Activated CD4-positive, alpha-beta T cell treated with anti-CD3 and anti-CD28 coated beads for 1 hour (primary cell): Measurements from ENCODE around the gene GARIN3.
"Not testable (repeated sequence)": the region's sequence is repeated elsewhere in the genome, so short reads cannot be mapped to it uniquely, and the experiment has no call there.

Experiments
- DNase-seq: peaks from one replicate; pipeline ENCODE4 v3.0.0-alpha.2; 2020

GARIN3 gene

DNA sequence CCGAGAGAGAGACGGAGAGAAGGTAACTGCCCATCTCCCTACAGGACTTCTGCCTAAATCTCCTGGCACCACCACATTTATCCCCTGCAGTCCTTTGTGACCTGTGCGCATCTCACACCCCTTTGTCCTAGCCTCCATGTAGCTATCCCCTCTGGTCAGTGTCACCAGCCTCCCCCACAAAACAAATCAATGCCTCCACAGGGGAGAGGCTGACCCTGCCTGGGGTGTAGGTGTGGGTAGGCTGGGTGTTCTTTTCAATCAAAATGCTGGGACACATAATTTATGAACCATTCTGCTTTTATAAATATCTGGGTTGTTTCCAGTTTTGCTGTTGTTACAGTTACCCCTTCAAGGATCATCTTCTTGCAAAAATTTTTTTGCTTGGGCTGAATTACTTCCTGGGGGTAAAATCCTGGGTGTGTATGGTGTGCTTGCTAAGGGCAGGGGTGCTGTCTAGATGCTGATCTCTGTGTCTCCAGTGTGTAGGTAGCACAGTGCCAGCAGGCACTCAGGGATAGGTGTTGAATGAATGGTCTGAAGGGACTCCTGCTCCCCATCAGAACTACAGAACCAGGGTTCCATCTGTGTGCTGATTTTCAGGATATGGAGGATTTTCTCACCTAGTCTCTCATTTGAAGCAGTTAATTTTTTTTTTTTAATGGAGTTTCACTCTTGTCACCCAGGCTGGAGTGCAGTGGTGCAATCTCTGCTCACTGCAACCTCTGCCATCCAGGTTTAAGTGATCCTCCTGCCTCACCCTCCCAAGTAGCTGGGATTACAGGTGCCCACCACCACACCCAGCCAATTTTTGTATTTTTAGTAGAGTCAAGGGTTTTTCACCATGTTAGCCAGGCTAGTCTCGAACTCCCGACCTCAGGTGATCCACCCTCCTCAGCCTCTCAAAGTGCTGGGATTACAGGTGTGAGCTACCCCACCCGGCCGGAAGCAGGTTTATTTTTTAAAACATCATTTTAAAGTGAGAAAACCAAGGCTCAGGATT is at the start of gene GARIN3:
GARIN3 (minus strand) TSS at position 51 of the 1,000 bp plus-strand sequence. CDS start 96 bp downstream, outside the sequence.
- DNase-seq, result no peak

DNA sequence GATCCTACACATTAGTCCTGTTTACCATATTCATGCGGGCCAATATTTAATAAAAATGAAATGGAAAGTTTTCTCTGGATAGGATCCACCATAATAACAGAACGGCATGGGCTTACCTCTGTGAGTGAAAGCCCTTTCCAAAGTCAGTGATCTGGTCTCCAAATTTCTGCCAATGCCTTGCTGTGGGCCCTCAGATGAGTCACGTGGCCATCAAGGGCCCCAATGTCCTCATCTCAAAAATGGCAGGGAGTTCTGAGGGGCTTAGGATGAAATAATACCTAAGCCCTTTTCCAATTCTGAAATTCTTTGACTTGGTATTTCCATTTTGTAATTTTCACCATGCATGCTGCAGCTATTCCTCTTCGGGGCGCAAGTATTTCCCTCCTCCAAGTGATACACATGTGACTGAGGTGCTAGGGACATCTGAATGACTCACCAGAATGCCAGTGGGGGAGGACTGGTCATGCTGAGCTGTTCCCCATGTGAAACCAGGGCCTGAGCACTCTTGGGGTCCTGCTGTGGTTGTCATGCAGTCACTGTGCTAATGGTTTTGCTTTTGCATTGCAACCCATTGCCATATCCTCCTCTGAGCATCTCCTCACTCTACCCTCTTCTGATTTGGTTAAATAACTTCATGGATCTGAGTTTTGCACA is 49.6 kb upstream of the GARIN3 start:
- DNase-seq, result no peak

DNA sequence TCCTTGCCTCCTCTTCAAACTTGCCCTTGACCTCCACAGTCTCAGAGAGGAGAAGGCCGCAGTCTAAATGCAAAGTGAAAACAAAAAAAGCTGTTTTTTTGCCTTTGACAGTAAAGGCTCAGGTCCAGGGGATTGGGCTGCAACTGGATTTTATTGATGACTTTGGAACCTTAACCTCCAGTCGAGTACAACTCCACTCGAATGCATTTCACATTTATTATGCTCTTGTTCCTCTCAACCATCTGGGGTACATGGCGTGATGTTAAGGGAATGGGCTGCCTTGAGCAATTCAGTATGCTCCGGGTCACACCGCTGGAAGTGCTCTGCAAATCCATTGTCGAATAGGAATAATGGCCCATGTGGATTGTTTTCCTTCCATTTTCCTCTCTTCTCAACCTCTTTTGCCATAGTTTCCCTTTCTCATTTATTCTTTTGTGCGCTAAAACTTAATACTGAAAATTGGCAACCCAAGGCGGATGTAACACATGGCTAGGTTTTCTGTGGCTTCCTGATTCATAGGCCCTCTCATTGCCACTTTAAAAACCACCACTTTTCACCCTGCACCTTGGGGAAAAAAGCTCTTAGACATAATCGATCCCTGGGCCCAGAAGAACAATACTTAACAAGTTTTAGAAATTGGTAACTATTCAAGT is 48.9 kb upstream of the GARIN3 start:
- no peak for DNase-seq

DNA sequence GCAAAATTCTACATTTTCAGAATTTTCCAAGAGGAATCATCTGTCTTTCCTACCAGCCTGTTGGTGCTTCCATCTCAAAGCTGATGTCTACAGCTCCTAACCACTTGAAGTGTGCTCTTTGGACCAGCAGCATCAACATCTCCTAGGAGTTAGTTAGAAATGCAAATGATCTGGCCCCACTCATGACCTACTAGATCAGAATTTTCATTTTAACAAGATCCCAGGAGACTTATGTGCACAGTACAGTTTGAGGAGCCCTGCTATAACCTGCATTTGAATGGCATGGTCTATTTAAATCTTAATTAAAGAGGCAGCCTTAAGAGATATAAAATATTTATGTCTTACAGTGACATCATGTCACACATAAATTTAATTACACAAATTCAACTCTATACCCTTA is 48.4 kb upstream of the GARIN3 start:
- no peak for DNase-seq

DNA sequence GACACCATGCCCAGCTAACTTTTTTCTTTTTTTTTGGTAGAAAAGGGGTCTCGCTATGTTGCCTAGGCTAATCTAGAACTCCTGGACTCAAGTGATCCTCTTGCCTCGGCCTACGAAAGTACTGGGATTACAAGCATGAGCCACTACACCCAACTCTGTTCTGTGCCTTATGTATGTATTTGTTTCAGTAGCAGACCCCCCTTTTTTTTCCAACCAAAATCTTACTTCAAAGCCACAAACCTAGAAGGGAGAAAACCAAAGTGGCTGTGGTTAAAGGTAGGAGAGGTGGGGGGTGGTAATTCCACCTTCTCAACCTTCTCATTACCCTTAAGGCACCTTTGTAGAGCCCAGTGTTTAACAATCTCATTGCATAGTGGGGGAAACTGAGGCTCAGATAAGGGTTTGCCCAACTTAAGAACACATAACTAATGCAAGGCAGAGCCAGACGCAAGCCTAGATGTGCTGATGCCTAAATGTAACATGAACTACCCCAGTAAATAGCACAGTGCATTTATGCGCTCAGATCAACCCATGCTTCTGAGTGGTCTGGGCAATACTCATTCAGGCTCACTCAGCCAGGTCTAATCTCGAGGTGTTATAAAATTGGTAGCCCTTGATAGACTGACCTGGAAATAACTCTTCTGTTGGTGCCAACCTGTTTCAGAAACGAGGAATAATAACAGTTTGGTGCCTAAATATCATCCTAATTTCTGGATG is 47.6 kb upstream of the GARIN3 start:
- DNase-seq, result no peak

DNA sequence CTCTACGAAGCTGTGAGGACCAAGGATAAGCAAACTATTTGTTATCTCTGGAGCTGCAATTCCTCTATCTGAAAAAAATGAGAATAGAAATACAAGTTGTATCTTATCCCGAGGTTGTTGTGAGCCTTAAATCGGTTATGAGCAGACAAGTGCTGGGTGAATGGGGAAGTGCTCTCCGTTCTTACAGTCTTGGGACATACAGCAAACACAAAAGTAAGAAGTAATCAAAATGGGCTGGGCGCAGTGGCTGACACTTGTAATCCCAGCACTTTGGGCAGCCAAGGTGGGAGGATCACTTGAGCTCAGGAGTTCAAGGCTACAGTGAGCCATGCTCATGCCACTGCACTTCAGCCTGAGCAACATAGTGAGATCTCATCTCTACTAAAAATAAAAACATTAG is 46.2 kb upstream of the GARIN3 start:
- no peak for DNase-seq

DNA sequence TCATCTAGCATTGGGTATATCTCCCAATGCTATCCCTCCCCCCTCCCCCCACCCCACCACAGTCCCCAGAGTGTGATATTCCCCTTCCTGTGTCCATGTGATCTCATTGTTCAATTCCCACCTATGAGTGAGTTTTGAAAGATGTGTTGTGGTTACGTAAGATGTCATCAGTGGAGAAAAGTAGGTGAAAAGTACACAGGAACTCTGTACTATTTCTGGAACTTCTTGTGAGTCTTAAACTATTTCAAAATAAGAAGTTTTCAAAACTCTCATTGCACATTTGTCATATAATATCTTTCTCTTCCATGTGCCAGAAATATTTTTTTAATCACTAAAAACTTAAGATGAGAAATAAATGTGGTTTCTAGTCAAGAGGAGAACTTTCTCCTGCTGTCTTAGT is 44.6 kb upstream of the GARIN3 start:
- not testable (repeated sequence) for DNase-seq

DNA sequence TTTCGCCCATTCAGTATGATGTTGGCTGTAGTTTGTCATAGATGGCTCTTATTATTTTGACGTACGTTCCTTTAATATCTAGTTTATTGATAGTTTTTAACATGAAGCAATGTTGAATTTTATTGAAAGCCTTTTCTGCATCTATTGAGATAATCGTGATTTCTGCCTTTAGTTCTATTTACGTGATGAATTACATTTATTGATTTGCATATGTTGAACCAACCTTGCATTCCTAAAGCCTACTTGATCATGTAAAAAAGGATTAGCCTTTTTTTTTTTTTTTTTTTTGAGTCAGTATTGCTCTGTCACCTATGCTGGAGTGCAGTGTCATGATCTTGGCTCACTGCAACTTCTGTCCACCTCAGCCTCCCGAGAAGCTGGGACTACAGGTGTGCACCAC is 39.6 kb upstream of the GARIN3 start:
- DNase-seq, result no peak

DNA sequence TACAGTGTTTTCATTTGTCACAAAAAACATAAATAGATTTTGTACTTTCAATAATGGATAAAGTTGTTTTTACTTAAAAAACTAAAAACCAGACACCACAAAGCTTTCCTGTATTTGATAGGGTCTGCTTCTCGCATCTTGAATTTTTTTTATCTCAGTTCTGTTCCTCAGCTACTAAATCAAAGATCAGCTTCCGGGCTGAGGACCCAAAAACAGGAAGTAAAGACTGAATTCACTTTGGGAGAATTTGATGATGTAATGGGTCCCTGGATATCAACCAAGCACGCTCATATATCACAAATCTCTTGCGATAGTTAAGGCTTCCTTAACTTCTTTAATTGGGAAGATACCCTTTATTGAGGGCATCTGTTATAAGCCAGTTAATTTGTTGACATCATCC is 38.7 kb upstream of the GARIN3 start:
- DNase-seq, result no peak

DNA sequence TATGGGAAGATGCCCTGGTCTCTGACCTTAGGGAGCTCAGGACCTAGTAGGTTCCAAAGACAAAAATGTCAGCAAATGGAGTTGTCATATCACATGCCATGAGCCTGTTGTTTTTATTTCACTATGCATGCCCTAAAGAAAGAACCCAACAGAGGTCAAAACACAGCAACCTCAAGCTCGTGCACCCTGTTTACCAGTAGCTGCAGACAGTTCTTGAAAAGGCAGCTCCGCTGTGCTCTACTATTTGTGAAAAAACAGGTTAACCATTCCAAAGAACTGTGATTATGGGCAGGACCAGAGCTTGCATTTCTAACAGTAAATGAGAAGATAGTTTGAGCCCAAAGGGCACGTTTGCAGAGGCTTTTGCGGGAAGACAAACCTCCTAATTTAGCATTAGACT is 37.4 kb upstream of the GARIN3 start:
- DNase-seq, result no peak

DNA sequence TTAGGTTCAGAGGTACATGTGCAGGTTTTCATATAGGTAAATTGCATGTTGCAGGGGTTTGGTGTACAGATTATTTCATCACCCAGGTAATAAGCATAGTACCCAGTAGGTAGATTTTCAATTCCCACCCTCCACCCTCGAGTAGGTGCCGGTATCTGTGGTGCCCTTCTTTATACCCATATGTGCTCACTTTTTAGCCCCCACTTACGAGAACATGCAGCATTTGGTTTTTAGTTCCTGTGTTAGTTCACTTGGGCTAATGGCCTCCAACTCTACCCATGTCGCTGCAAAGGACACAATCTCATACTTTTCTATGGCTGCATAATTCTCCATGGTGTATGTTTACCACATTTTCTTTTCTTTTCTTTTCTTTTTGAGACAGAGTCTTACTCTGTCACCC is 35.8 kb upstream of the GARIN3 start:
- no peak for DNase-seq

DNA sequence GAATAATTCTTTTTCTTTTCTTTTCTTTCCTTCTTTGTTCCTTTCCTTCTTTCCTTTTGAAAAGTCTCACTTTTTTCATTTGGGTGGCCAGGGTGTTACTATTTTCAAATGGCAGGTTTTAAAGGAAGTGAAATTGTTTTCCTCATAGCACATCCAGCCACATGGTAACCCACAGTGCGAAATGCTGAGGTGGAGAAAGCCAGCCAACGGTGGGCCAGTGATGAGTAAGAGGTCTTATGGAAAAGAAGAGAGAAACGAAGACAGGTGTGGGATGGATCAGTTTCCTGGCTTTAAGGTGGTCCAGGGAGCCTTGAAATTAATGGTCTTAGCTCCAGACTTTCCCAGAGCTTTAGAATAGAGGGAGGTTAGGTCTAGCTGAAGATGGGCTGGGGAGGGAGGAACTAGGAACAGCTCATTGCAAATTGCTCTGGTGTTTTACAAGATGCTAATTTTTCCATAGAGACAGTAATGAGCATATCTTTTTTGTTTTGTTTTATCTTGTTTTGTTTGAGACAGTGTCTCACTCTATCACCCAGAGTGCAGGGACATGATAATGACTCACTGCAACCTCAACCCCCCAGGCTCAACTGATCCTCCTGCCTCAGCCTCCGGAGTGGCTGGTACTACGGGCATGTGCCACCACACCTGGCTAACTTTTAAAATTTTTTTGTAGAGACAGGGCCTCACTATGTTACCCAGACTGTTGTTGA is 32.4 kb upstream of the GARIN3 start:
- peak; percentile 47 for DNase-seq

DNA sequence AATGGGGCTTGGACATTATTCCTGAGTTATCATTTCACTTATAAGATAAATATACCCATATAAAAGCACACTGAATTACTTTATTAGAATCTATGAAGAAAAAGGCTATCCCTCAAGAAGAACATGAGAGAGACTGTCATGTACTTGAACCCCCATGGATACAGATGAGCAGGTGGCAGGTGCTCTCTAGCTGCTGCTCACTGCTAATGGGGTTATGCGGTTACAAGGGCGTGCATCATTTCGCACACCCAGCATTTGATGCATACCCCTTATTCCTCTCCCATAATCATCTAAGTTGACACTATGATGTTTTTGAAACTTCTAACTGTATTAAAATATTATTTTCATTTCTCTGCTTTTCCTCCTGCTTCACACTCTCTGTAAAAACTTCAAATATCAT is 31.0 kb upstream of the GARIN3 start:
- DNase-seq, result no peak

DNA sequence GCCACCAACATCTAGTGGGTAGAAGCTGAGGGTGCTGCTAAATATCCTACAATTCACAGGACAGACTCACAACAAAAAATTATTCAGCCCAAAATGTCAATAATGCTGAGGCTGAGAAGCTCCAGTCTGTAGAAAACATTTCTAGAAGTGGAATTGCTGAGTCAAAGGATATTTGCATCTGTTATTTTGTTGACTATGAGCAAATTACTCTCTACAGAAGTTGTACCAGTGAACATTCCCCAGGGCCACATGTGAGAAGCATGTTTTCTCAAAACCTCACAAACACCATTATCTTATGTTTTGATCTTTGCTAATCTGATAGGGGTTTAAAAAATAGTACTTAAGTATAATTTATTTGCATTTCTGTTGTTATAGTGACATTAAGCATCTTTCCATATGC is 30.0 kb upstream of the GARIN3 start:
- no peak for DNase-seq

DNA sequence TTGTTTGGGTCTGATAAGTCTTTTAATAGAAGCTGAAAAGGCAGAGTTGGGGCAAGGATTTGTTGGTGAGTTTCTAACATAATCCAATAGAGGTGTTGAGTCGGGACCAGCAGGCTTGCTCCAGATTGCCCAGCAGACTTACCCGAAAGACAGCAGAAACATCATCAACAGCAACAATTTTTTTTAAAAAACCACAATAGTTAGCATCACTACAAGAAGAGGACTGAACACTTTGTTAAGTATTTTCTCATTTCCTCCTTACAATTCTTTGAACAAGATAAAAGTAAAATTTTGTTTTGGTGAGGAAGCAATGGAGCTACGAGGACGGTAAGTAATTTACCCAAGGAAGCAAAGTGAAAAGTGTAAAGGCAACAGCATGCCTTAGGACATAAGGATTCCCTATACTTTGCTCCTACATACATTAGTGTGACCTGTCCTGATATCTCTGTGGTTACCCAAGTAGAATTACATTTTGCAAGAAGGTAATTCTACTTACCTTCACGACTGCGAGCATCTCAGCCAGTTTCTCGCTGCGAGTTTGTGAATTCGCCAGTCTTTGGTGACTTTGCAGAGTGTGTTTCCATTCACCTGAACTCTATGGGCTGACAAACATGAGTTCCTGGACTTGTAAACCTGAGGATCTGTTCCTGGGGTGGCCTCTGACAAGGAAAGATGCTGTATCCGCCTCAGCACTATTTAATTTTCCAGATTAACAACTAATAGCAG is 27.8 kb upstream of the GARIN3 start:
- DNase-seq, result no peak

DNA sequence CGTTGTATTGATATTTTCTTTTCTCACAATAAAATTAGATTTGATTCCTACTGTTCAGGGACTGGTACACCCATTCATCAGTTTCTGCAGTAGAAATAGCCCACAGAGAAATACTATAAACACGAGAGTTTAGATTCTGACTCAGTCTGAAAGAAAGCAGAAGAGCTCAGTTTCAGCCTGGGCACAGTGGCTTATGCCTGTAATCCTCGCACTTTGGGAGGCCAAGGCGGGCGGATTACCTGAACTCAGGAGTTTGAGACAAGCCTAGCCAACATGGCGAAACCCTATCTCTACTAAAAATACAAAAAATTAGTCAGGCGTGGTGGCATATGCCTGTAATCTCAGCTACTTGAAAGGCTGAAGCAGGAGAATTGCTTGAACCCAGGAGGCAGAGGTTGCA is 23.2 kb upstream of the GARIN3 start:
- no peak for DNase-seq

DNA sequence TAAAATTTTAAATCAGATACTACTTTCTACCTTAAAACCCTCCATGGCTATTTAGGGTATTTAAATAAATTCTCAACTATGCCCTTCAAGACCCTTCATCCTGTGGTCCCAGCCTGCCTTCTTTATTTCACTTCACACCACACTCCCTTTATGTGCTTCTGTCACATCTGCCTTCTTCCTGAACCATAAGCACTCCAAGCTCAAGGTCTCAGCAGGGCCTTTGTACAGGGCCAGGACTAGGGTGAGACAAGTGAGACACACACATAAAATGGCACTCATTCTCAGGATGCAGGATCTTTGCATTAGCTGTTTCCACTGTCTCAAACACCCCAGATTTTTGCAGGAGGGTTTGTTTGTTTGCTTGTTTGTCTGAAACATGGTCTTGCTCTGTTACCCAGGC is 22.2 kb upstream of the GARIN3 start:
- no peak for DNase-seq

DNA sequence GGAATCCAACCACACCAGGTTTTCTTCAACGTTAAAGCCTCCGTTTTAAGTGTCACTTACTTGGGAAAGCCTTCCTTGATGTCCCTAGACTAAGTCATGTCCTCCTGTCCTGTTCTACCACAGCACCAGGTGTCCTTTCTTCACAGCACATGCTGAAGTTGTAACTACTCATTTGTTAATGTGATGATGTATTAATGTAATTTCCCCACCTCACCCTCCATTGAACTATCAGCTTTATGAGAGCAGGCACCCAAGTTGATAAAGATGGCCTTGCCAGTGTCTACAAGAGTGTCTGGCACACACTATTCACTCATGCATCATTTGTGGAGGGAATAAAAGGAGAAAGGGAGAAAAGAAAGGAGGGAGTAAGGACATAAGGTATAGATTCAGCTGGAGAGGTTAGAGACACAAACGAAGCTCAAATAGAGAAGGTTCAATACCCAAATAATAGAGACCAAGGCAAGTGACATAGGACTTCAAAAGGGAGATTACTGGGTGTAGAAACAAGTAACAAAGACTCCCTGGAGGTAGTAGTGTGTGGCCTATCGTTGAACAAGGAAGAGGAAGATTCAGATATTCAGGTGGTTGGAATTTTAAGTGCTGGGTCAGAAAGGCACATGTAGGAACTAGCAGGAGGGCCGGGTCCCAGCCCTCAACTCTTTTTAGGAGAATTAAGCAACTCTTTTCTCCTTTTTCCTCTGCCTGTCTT is 21.1 kb upstream of the GARIN3 start:
- DNase-seq, result no peak

DNA sequence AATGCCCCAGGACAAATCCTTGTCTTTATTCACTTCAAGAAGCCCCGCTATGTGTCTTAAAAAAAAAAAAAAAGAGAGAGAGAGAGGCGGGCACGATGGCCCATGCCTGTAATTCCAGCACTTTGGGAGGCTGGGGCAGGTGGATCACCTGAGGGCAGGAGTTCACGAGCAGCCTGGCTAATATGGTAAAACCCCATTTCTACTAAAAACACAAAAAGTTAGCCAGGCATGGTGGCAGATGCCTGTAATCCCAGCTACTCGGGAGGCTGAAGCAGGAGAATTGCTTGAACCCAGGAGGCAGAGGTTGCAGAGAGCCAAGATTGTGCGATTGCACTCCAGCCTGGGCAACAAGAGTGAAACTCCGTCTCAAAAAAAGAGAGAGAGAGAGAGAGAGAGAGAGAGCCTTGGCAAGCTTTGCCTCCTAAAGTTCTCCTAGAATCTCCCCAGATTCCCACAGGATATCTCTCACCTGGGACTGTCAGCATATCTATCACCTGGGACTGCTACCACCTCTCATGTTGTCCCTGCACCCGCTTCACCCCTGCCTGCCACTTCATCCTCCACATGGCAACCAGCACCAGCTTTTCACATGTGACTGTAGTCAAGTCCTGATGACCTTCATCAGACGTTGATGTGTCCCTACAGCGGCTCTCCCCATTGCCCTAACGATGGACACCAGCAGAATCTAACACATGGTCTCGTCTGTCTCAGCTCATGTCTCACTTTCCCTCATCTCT is 20.4 kb upstream of the GARIN3 start:
- DNase-seq, result no peak

DNA sequence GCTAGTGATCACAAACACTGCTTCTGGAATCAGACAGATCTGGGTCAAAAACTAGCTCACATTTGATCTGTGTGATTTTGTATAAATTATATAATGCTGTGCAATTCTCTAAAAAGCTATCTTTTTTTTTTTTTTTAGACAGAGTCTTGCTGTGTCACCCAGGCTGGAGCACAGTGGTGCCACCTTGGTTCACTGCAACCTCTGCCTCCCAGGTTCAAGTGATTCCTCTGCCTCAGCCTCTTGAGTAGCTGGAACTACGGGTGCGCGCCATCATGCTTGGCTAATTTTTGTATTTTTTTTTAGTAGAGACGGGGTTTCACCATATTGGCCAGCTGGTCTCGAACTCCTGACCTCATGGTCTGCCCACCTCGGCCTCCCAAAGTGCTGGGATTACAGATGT is 19.1 kb upstream of the GARIN3 start:
- DNase-seq, result not testable (repeated sequence)
